GM18858 (cell line): ENCODE results near the gene TPRG1.

Source experiments
- ATAC-seq: cut with Tn5 transposase; IDR thresholded peaks from one replicate; pipeline ENCODE4 v1.9.1; 2021; ENCODE audit not compliant: unreplicated experiment

The TPRG1 gene

GRCh38 chr3:189349772-189350171 lies 178.0 kb downstream of the TPRG1 start:
- ATAC-seq: no peak

DNA sequence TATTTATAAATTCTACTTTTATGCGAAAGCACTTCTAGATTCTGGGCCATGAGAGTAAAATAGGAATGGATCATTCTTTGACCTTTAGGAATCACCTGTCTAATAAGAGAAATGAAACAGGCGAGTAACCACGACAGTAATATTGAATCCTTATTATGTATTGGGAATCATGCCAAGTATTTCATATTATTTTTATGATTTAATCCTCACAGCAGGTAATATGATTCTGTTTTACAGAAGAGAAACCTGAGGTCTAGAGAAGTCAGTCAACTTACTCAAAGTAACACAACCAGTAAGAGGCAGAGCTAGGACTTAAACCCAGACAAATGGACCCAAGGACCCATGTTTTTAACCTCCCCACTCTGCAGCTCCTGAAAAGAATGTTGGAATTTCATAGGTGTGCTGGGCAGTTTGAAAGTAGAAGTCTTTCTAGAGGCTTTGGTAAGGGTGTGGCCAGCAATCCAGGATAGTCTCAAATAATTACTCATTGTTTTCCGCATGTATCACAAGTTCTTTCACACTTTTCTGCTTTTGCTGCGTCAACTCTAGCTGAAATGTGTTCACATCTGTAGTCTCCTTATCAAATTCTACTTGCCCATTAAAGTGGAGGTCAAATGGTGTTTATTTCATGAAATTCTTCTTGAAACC lies 181.7 kb downstream of the TPRG1 start:
- ATAC-seq: no peak

GRCh38 chr3:189353988-189354889 lies 182.5 kb downstream of the TPRG1 start:
- ATAC-seq: no peak

DNA sequence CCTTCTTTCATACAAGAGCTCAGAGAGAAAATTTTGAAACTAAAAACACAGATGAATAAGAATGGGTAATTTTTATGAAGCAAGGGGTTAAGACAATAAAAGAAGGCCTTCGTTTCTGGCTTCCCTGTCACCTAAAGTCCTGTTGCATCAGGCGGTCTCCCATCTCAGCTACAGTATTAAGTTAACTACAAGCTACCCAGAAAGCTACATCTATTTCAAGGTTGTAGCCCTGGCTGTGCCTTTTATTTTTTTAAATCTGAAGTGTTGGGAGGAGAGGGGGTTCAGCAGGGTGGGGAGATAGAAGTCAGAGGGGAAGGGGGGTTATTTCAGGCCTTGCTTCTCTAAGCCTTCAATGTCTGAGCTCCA lies 183.3 kb downstream of the TPRG1 start:
- no peak for ATAC-seq

DNA sequence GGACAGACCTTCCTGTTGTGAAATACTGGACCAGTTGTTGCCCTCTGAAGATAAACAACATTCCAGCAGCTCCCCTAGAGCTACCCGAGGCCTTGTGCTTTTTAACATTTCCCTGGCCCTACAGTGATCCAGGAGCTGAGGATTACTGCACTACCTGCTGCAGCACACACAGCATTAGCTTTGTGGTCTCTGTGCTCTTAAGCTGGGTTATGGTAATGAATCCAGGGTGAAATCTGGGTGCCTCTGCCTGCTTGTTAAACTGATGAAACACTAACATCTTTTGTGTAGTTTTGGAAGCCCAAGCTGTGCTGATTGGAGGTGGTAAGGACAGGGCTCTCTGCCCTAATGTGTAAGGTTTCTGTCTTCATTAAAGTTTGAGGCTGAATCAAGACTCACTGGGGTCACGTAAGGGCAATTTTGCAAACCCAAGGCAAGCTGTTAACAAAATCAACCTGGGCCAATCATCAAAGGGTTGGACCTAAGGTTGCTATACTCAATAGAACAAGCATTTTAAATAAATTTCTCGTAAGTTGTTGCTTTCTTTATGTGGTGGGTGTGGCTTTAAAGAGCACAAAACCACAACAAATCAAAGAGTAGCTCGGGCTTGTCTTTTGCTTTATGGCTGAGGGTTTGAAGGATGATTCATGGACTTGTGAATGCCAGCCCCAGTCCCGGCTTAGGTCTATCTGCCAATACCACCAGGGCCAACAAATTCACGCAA lies 183.9 kb downstream of the TPRG1 start:
- ATAC-seq: no peak

DNA sequence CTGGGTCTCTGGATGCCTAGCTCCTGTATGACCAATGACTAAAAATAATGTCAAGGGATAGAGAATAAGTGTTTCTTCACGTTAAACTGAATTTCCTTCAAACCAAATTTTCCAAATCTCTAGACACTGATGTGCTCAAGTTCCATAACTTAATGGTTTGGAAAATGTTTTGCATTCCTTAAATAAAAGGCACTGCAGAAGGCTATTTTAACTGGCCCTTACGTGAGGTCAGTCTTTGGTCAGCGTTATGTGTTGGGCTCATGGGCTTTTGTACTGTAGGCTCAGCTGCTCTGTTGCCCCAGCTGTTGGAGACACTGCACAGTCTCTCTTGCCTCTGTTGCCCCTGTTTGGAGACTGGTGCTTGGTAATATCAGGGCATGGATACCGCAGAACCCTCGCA lies 188.5 kb downstream of the TPRG1 start:
- ATAC-seq: no peak

DNA sequence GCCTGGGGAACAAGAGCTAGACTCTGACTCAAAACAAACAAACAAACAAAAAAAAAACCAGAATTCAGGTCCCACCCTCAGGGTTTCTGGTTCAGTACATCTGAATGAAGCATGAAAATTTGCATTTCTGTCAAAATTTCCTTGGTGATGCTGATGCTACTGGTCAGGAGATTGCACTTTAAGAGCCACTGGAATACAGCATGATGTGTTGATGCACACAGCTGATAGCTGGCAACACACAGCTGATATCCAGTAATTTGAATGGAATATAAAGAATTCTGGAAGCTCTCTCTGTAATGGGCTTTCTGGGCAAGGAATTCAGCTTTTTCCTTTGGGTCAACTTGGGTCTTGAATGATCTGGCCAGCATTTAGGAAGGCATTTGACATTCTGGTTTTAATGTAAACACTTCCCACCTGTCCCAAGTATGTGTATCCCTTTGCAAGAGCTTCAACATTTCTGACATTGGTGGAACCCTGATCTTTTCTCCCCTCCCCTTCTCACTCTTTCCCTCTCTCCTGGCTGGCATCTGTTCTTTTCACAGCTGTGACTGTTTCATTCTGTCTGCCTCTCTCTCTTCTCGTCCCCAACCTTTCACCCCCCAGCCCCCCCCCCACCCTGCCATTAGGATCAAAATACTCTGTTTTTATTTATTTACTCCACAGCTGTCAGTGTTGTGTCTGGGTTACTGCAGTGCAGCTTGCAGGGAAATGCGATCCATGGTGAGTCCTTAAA lies 189.5 kb downstream of the TPRG1 start:
- no peak for ATAC-seq

- no peak for ATAC-seq
Measured at GRCh38 chr3:189363590-189364255, 192.0 kb downstream of the TPRG1 start.

DNA sequence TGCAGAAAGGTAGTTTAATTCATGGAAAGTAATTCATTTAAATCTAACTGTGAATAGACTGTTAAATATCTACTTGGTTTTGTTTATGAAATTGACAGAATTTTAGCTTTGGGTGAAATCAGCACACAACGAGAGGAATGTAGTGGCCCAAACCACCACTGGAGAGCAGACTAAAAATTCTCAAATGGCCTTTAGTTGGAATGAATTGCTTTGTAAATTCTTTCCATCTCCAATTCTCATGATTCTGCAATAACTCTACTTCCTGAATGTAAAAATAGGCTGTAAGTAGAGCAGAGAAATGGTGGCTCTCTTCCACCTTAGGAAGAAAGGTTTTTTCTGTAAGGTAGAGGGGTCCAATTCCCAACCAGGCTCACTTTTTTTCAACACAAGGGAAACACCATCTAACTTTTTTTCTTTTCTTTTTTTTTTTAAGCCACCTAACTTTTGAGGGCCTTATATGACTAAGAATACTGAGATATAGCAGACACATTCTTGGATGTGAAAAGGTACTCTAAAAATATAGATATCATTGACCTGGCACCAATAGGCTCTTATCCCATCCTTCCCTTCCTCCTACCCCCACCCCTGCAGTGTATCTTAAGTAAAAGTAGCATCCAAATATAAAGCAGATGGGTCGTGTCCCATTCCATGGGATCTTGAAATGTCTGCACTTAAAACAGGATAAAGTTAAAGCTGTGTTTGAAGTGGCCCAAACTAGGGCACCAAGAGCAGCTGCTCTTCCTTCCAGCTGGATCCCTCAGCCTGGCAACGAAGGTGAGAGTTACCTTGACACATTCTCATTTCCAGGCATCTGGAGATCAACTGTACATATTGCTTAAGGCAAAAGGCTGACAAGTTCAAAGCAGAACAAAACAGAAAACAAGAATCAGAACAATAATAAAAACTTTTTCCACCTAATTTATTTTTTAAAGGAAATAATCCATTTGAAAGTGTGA lies 194.1 kb downstream of the TPRG1 start:
- no peak for ATAC-seq

DNA sequence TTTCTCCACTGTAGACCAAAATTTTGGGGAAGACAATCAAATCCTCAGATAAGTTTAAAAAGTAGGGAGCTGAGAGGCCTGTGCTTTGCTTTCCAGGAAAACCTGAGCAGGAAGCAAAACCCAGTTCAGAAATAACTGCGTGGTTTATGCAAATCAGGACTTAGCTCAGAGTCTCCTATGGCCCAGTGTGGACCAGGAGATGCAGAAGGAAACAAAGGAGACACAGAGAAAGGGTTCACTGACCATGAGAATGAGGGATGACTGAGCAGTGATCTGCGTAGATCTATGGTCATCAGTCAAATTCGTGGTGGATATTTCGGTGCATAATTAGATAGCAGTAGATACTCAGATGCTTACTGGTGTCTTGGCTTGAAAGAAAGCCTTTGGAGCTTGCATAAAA lies 196.6 kb downstream of the TPRG1 start:
- ATAC-seq: no peak

DNA sequence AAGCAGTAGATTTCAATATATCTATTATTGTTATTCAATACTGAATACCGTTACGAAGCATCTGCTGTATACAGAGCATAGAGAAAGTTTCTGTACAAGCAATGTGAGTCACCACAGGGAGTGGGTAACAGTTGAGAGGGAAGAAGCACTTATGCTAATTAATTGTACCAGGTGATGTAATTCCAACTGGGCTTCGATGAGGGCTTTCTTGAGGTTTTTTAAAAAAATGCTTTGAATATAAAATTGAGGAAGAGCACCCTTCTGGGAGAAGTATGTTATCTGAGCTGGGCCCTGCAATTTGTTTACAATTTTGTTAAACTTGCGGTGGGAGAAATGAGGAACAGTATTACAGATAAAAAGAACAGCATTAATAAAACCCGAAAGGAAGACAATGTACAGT lies 197.9 kb downstream of the TPRG1 start:
- ATAC-seq: no peak

- no peak for ATAC-seq
Measured at GRCh38 chr3:189372243-189372642, 200.5 kb downstream of the TPRG1 start.
